GM12878 (cell line): ENCODE results near the gene SPINK8.

Experiments used
- CHD2 ChIP-seq: IDR thresholded peaks from 2 replicates; pipeline ENCODE4 v1.6.1; 2011; ENCODE audit warnings: low read depth, low read length, improper control_type of control experiment, borderline replicate concordance
- CTCF ChIP-seq, 3 experiments: IDR thresholded peaks in 2 of 3; conservative IDR thresholded peaks in 1 of 3; 2 replicates each; pipeline ENCODE4 v1.5.1; 2011; ENCODE audit warnings: low read depth in 3 of 3, low read length in 3 of 3, mild to moderate bottlenecking in 3 of 3, control low read depth in 2 of 3, moderate library complexity in 2 of 3, inconsistent platforms in 1 of 3, mixed read lengths in 1 of 3; ENCODE audit not compliant: control insufficient read depth in 2 of 3, insufficient read depth in 1 of 3; ENCODE audit errors: extremely low read depth in 1 of 3
- HDAC2 ChIP-seq: fragments of 200-600 bp; sonication (generic); IDR thresholded peaks from 2 replicates; pipeline ENCODE4 v1.6.1; 2017
- MXI1 ChIP-seq: fragments of 150-350 bp; IDR thresholded peaks from 2 replicates; pipeline ENCODE4 v1.6.1; 2011; ENCODE audit warnings: low read depth, mild to moderate bottlenecking, inconsistent platforms, low read length, improper control_type of control experiment
- POLR2A ChIP-seq: IDR thresholded peaks from 2 replicates; pipeline ENCODE4 v1.6.1; 2011; ENCODE audit warnings: low read depth, mild to moderate bottlenecking, low read length
- POLR2AphosphoS5 ChIP-seq: IDR thresholded peaks from 2 replicates; pipeline ENCODE4 v1.6.1; 2011; ENCODE audit warnings: mild to moderate bottlenecking, low read length, inconsistent platforms
- RAD21 ChIP-seq: IDR thresholded peaks from 2 replicates; pipeline ENCODE4 v1.6.1; 2011; ENCODE audit warnings: mild to moderate bottlenecking, low read depth, low read length, moderate library complexity; ENCODE audit not compliant: insufficient read depth
- RB1 ChIP-seq: fragments of 450-650 bp; formaldehyde crosslinking; IDR thresholded peaks from 2 replicates; pipeline ENCODE4 v1.6.1; 2017; ENCODE audit warnings: mild to moderate bottlenecking, borderline replicate concordance
- SPI1 ChIP-seq: IDR thresholded peaks from 2 replicates; pipeline ENCODE4 v1.6.1; 2011; ENCODE audit warnings: low read depth, mild to moderate bottlenecking, low read length, moderate library complexity, borderline replicate concordance; ENCODE audit not compliant: insufficient read depth
- TCF12 ChIP-seq: IDR thresholded peaks from 2 replicates; pipeline ENCODE4 v1.6.1; 2011; ENCODE audit warnings: low read depth, mild to moderate bottlenecking, low read length
- YY1 ChIP-seq: IDR thresholded peaks from 2 replicates; pipeline ENCODE4 v1.6.1; 2011; ENCODE audit warnings: low read depth, mild to moderate bottlenecking, low read length
- ZNF24 ChIP-seq: fragments of 450-650 bp; IDR thresholded peaks from 2 replicates; pipeline ENCODE4 v1.6.1; 2017; ENCODE audit warnings: antibody characterized with exemption, mild to moderate bottlenecking

GRCh38 chr3:48276911-48277641 is 56.4 kb downstream of the SPINK8 start:
- TF ChIP-seq RB1 (no peak), HDAC2 (no peak), POLR2AphosphoS5 (no peak), POLR2A (no peak), RAD21 (no peak), YY1 (no peak), SPI1 (no peak), CTCF (IDR thresholded peaks at IDR 0.05 in 2 of 3, conservative IDR thresholded peaks at IDR 0.05 in 1 of 3; ENCODE audit: control insufficient read depth in 2 of 3, extremely low read depth in 1 of 3, insufficient read depth in 1 of 3, low read depth in 3 of 3, low read length in 3 of 3) (no peak), CHD2 (no peak), MXI1 (no peak), ZNF24 (no peak), TCF12 (no peak)
